Endodermal cell (in vitro differentiated cells): Measurements from ENCODE around the gene TRPC6. TPM values are rescaled to one million over a fixed set of nuclear protein-coding genes. Genes with fewer than 3 reads are reported as not detected.

Experiments used
- DNase-seq: peaks from one replicate; pipeline ENCODE4 v3.0.0-alpha.2; 2017
- H3K27ac ChIP-seq: 2 replicates; pipeline ENCODE4 v1.5.1; 2013; ENCODE audit warnings: mild to moderate bottlenecking, low read depth, low read length, moderate library complexity
- H3K27me3 ChIP-seq: 2 replicates; pipeline ENCODE4 v1.6.1; 2013; ENCODE audit warnings: mild to moderate bottlenecking, low read length, moderate library complexity; ENCODE audit not compliant: insufficient read depth, control insufficient read depth, poor library complexity, severe bottlenecking
- H3K36me3 ChIP-seq: 2 replicates; pipeline ENCODE4 v1.7.0; 2013; ENCODE audit warnings: mild to moderate bottlenecking, low read length, moderate library complexity; ENCODE audit not compliant: control insufficient read depth, insufficient read depth
- H3K4me1 ChIP-seq: one replicate; pipeline ENCODE4 v1.7.0; 2013; ENCODE audit warnings: low read length; ENCODE audit not compliant: control insufficient read depth, insufficient read depth
- H3K4me3 ChIP-seq: 2 replicates; pipeline ENCODE4 v1.5.1; 2013; ENCODE audit warnings: mild to moderate bottlenecking, low read length, moderate library complexity
- H3K9ac ChIP-seq: 2 replicates; pipeline ENCODE4 v1.6.1; 2013; ENCODE audit warnings: mild to moderate bottlenecking, low read length, moderate library complexity; ENCODE audit not compliant: poor library complexity, severe bottlenecking; ENCODE audit errors: extremely low read depth
- H3K9me3 ChIP-seq: 2 replicates; pipeline ENCODE4 v1.6.1; 2013; ENCODE audit warnings: mild to moderate bottlenecking, low read length, moderate library complexity; ENCODE audit not compliant: control insufficient read depth
- H3K27ac Mint-ChIP-seq: 2 replicates; pipeline ENCODE4 v1.8.0; 2020; ENCODE audit warnings: mixed read lengths
- H3K27me3 Mint-ChIP-seq: 2 replicates; pipeline ENCODE4 v1.8.0; 2021; ENCODE audit warnings: mild to moderate bottlenecking, mixed read lengths; ENCODE audit not compliant: insufficient read depth
- H3K36me3 Mint-ChIP-seq: 2 replicates; pipeline ENCODE4 v1.8.0; 2020; ENCODE audit warnings: low read depth, mixed read lengths
- H3K4me1 Mint-ChIP-seq: 2 replicates; pipeline ENCODE4 v1.8.0; 2020; ENCODE audit warnings: mixed read lengths
- H3K4me3 Mint-ChIP-seq: 2 replicates; pipeline ENCODE4 v1.8.0; 2020; ENCODE audit warnings: mild to moderate bottlenecking, moderate library complexity, mixed read lengths
- H3K9me3 Mint-ChIP-seq: 2 replicates; pipeline ENCODE4 v1.8.0; 2020; ENCODE audit warnings: mild to moderate bottlenecking, mixed read lengths
- WGBS, 2 experiments: methylation state at CpG; one replicate each; pipeline versions ENCODE4 v1.1.5 to v1.1.7; 2013; ENCODE audit warnings: missing lambda C conversion rate in 2 of 2, mixed read lengths in 1 of 2; ENCODE audit not compliant: insufficient coverage in 1 of 2, insufficient read length in 1 of 2; 5-methylcytosine and 5-hydroxymethylcytosine counted together
- total RNA-seq, 2 donors: library from RNA; stranded (reverse); fragmentation: NEBNext Ultra II Directional in 1 of 2; extraction: Animal tissue kit (Norgen Biotek cat#: 25700) in 1 of 2; gene quantifications; 2 replicates in 1 of 2; 3 replicates in 1 of 2; pipeline ENCODE4 v1.2.1, GENCODE V29; 2021
- TF ChIP-seq, protein P1 (sequence below): fragments of 200-600 bp; sonication (generic); conservative IDR thresholded peaks from 2 replicates; pipeline ENCODE4 v1.5.0; 2021; ENCODE audit warnings: antibody characterized with exemption, mild to moderate bottlenecking

The TRPC6 gene
- total RNA-seq, 2 donors from 2014 or later, result 1.2 to 5.1 TPM

DNA sequence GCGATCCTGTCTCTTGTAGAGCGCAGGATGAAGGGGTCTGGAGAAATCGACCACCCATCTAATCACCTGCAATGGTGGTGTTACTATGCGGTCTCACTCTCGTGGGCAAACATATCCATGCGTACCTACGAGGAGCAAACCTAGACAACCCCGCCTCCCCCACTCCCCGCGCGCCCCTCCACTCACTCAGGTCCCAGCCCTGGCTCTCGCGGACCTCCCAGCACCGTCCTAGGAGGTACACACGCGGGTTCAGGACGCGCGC is 887 bp downstream of the TRPC6 start:
- TF ChIP-seq, protein P1, sequence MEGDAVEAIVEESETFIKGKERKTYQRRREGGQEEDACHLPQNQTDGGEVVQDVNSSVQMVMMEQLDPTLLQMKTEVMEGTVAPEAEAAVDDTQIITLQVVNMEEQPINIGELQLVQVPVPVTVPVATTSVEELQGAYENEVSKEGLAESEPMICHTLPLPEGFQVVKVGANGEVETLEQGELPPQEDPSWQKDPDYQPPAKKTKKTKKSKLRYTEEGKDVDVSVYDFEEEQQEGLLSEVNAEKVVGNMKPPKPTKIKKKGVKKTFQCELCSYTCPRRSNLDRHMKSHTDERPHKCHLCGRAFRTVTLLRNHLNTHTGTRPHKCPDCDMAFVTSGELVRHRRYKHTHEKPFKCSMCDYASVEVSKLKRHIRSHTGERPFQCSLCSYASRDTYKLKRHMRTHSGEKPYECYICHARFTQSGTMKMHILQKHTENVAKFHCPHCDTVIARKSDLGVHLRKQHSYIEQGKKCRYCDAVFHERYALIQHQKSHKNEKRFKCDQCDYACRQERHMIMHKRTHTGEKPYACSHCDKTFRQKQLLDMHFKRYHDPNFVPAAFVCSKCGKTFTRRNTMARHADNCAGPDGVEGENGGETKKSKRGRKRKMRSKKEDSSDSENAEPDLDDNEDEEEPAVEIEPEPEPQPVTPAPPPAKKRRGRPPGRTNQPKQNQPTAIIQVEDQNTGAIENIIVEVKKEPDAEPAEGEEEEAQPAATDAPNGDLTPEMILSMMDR, result no peak
- Mint-ChIP-seq H3K4me1 (peaks cover 4% of the 10 kb centered on the region), H3K4me3 (peak overlapping the region; percentile 76), H3K9me3 (no peaks in the 10 kb centered on the region), H3K27ac (no peak overlapping the region), H3K27me3 (peaks cover 43% of the 10 kb centered on the region), H3K36me3 (no peaks in the 10 kb centered on the region)
- no peak overlapping the region for H3K9ac ChIP-seq
- H3K4me1 ChIP-seq, result no peaks in the 10 kb centered on the region
- peak overlapping the region; percentile 81 for H3K4me3 ChIP-seq
- no peak for DNase-seq
- peaks cover 5% of the 10 kb centered on the region for H3K9me3 ChIP-seq
- no peaks in the 10 kb centered on the region for H3K36me3 ChIP-seq
- H3K27ac ChIP-seq, result no peak overlapping the region
- peaks cover 48% of the 10 kb centered on the region for H3K27me3 ChIP-seq
- 0 to 1% methylated on average over 1 to 19 of the region's 19 CpGs for WGBS, 2 experiments

DNA sequence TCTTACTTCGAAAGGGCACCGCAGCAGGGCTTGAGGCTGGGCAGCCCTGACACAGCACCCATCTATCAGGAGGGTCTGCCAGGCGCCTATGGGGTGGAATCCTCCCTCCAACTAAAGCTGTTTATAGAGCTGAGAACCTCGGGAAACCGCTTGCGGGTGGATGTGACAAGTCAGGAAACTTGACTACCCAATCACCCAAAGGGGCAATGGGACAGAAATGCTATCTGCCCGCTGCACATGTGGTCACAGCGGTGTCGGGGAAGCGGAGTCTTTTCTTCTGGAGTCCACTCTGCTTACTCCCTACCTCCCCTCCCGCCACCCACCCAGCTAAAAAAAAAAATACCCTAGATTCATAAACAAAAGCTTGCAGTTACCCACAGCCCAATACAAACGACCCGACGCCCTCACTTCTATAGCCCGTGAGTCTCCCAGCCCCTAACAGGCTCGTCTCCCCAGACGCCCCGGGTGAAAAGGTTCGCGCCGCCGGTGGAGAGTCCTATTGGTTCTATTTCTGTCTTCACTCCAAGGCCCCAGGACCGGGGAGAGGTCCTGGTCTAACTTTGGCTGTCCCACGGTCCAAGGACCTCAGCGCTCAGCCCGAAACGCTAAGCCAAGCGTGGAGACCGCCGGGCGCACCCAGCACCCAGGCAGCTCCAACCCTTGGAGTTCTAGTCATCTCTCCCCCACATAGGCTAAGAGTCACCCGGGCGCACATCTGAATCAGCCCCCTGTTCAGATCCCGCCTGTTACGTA is 1.4 kb downstream of the TRPC6 start:
- Histone ChIP-seq H3K9me3 (peaks cover 5% of the 10 kb centered on the region), H3K9ac (no peak overlapping the region), H3K36me3 (no peaks in the 10 kb centered on the region), H3K27me3 (peaks cover 48% of the 10 kb centered on the region), H3K27ac (no peak overlapping the region), H3K4me1 (no peaks in the 10 kb centered on the region), H3K4me3 (peak overlapping the region; percentile 81)
- Mint-ChIP-seq H3K4me1 (peaks cover 4% of the 10 kb centered on the region), H3K9me3 (no peaks in the 10 kb centered on the region), H3K27ac (no peak overlapping the region), H3K36me3 (no peaks in the 10 kb centered on the region), H3K27me3 (peaks cover 43% of the 10 kb centered on the region), H3K4me3 (peak overlapping the region; percentile 76)
- peak; percentile 71 for DNase-seq
- TF ChIP-seq, protein P1, result no peak
- 13 to 32% methylated on average over 9 to 35 of the region's 35 CpGs for WGBS, 2 experiments

DNA sequence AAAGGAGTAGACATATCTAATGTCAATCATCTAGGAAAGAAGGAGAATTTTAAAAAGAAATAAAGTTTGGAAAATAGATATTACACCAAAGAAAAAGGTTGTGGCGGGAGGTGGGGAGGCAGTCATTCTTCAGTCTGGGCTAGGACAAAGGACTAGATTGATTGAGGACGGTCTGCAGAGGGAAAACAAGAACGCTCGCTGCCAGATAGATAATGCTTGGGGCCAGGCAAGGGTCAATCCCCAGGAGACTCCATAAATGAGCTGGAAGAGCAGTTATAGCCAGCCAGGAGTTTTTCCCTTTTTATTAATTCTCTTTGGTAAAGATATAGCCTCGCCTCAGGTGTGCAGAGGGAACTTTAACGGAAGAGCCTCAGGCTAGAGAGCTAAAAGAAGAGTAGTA is 6.3 kb downstream of the TRPC6 start:
- no peak overlapping the region for H3K27ac Mint-ChIP-seq
- Histone ChIP-seq H3K4me1 (no peaks in the 10 kb centered on the region), H3K9ac (no peak overlapping the region), H3K36me3 (no peaks in the 10 kb centered on the region), H3K27me3 (peaks cover 22% of the 10 kb centered on the region), H3K27ac (no peak overlapping the region), H3K9me3 (peaks cover 5% of the 10 kb centered on the region), H3K4me3 (no peak overlapping the region)
- no peaks in the 10 kb centered on the region for H3K36me3 Mint-ChIP-seq
- peaks cover 3% of the 10 kb centered on the region for H3K9me3 Mint-ChIP-seq
- DNase-seq, result no peak
- peaks cover 20% of the 10 kb centered on the region for H3K27me3 Mint-ChIP-seq
- peaks cover 3% of the 10 kb centered on the region for H3K4me1 Mint-ChIP-seq
- TF ChIP-seq, protein P1, result no peak
- WGBS, 2 experiments, result 87% methylated on average over 5 to 6 of the region's 6 CpGs
- no peak overlapping the region for H3K4me3 Mint-ChIP-seq
